Dermis blood vessel endothelial cell (primary cell): ENCODE results near the gene IQCM. TPM values are rescaled to one million over a fixed set of nuclear protein-coding genes. Genes with fewer than 3 reads are reported as not detected.

Experiments
- DNase-seq: peaks from one replicate; pipeline ENCODE4 v3.0.0; 2010
- total RNA-seq: library from RNA; depleted of rRNA; stranded (reverse); fragments of >200 nt; gene quantifications from 2 replicates; pipeline ENCODE4 v1.2.3, GENCODE V29; 2014

Gene IQCM
- not detected in 2 replicates for total RNA-seq

DNA sequence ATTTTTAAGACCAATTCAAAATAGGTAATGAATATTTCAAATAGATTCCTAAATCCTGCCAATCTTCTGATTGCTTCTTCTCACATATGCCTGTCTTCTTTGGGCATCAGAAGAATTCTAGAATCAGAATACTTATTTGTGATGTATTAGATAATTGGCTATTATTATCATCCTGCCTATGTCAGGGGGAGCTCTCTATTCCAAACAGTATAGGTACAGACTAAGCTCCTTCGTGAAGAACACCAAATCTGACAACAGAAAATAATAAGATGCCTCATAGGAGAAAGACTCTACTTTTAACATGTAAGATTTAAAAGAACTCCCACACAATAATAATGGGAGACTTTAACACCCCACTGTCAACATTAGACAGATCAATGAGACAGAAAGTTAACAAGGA is at the start of gene IQCM:
IQCM (minus strand) TSS at position 101 of the 400 bp plus-strand sequence. CDS start 73,152 bp downstream, outside the sequence.
- DNase-seq: no peak

GRCh38 chr4:149857446-149857845 is 41.8 kb upstream of the IQCM start:
- no peak for DNase-seq

DNA sequence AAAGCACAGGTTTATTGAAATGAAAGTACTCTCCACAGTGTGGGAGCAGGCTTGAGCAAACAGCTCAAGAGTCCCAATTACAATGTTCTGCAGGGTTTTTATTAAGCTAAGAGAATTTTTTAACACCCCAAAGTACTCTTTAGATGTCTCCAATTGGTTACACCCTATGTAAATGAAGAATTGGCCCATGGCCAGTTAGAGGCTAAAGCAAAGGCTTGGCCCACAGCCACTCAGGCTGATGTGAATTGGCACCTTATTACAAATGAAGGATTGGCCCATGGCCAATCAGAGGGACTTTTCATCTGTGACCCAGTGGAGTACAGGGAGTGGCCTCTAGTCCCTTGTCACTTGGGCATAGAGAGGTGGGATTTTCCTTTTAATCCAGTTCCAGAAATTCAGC is 30.1 kb upstream of the IQCM start:
- DNase-seq: no peak

DNA sequence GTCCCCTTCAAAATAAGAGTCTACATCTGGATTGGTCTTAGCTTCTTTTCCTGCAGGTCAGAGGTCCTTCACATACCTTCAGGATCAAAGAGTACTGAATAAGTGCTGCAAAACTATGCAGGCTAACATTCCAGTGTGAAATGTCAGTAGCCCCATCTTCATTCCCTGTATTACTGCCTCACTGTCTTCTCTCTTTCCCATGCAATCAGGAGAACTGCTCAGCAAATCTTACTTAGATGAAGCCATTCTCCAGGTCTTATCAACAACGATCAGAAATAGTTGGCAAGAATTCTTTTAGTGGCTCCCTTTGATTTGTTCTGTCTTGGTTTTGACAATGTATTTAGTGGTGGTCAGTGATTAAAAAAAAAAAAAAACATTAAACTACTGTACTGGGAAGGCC is 26.0 kb upstream of the IQCM start:
- DNase-seq: no peak

- no peak for DNase-seq
These were observed 22.4 kb upstream of the IQCM start for GRCh38 chr4:149838036-149838435.

- DNase-seq: no peak
These were observed 20.9 kb upstream of the IQCM start for GRCh38 chr4:149836546-149836945.

DNA sequence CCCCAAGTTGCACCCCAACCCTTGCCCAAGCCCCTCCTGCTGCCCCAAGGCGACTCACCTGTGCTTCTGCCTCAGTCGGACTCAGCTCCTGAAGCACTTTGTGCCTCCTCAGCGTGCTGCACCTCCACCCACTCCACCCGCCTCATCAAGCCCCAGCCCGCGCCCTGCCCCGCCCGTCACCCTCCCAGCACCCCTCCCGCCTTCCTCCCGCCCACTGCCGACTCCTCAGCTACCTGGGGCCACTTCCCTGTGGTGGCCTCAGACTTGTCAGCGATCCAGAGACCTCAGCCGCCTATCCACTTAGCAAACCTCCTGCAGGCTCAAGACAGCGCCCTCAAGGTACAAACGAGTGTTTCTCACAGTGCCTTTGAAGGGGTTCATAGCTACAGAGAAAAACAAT is 19.6 kb upstream of the IQCM start:
- DNase-seq: no peak

DNA sequence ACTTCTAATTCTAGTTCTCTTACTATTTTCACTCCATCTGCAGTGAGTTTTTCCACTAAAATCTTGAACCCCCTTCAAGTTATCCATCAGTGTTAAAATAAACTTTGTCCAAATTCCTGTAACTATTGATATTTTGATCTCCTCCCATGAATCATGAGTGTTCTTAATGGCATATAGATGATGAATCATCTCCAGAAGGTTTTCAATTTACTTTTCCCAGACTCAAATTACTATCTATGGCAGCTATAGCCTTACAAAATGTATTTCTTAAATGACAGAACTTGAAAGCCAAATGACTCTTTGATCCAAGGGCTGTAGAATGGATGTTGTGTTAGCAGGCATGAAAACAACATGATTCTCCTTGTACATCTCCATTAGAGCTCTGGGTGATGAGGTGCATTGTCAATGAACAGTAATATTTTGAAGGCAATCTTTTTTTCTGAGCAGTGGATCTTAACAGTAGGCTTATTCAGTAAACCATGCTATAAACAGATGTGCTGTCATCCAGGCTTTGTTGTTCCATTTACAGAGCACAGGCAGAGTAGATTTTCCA is 16.1 kb upstream of the IQCM start:
- DNase-seq: no peak

- no peak for DNase-seq
These were observed 15.2 kb upstream of the IQCM start for GRCh38 chr4:149830823-149831222.

- DNase-seq: no peak
These were observed 9.7 kb upstream of the IQCM start for GRCh38 chr4:149825336-149825735.

- DNase-seq: peak; percentile 31
These were observed 8.2 kb upstream of the IQCM start for GRCh38 chr4:149823769-149824221.

- DNase-seq: no peak
These were observed 14.2 kb downstream of the IQCM start for GRCh38 chr4:149801416-149801815.

- no peak for DNase-seq
These were observed 16.1 kb downstream of the IQCM start for GRCh38 chr4:149799546-149799945.

DNA sequence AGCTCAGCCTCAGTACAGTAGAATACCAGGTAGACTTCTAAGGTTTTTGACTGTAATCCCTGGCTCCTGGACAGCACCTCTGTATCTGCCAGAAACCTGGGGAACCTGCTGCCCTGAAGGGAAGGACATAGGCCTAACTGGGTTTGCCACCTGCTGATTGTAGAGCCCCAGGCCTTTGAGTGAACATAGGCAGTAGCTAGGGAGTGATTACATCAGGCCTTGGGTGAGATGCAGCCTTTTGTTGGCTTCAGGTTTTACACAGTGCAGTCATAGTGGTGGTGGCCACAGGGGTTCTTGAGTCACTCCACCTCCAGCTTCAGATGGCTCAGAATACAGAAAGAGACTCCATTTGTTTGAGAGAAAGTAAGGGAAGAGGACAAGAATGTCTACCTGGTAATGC is 19.3 kb downstream of the IQCM start:
- no peak for DNase-seq

- no peak for DNase-seq
These were observed 20.4 kb downstream of the IQCM start for GRCh38 chr4:149795256-149795655.

DNA sequence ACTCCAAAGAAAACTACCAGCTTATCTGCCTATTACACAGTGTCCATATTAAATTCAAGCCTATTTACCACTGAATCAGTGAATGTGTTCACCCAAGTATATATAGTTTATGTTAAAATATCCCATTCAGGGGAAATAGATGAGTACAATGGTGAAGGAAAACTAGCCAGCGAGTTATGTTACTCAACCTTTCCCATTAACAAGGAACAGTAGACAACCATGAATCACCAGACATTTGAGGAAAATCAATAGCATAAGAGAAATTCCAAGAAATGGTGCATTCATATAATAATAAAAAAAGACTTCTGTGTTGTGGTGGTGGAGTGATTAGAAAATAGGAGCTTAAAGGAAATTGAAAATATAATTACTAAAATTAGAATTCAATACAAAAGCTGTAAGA is 21.3 kb downstream of the IQCM start:
- no peak for DNase-seq

GRCh38 chr4:149793459-149793858 is 22.2 kb downstream of the IQCM start:
- no peak for DNase-seq

GRCh38 chr4:149791851-149792250 is 23.8 kb downstream of the IQCM start:
- no peak for DNase-seq

GRCh38 chr4:149790172-149790907 is 25.3 kb downstream of the IQCM start:
- no peak for DNase-seq

DNA sequence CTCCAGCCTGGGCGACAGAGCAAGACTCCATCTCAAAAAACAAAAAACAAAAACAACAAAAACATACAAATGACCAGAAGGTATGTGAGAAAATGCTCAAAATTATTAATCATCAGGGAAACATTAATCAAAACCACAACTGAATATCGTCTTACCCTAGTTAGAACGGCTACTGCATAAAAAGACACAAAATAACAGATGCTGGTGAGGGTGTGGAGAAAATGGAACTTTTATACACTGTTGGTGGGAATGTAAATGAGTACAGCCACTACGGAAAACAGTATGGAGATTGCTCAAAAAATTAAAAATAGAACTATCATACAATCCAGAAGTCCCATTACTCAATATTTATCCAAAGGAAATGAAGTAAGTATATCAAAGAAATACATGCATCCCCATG is 27.3 kb downstream of the IQCM start:
- DNase-seq: no peak

DNA sequence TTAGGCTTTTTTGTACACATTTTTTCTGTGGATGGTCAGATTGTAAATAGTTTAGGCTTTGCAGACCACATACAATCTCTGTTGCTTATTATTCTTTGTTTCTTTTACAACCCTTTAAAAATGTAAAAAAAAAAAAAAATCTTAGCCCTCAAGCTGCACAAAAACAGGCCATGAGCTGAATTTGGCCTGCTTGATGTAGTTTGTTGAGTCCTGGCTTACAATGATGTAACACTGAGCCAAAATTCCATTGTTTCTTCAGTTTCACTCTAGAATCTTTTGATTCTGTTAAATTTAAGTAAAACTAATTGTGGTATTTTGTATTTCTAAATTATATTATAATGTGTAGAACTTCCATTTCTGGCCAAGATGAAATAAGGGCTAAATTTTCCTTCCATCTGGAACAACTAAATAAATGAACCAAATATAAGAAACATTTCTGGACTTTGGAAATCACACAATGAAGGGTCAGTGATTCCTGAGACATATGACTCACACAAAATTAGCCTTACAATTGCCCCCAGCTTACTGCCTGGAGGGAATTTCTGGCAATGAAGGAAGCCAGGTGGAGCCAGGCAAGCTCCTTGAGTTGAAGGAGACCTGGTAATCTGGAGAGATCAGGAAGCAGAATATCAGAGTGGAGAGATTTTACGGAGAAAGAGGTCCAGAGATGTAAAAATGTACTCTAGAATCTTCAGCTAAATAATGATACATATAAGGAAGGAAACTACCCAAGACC is 29.8 kb downstream of the IQCM start:
- no peak for DNase-seq

DNA sequence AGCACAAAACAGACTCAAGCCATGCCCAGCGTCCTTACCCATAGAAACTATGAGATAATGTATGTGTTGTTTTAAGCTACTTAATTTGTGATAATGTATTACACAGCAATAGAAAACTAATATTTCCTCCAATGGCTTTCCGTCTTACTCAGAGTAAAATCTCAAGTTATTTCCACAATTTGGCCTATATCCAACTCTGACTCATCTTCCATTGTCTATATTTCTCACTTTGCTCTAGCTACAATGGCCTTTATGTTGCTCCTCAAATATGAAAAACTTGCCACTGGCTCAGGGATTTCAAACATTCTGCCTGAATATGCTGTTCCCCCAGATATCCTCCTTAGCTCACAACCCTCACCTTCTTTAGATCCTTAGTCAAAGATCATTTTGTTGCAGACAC is 31.6 kb downstream of the IQCM start:
- peak; percentile 6 for DNase-seq

DNA sequence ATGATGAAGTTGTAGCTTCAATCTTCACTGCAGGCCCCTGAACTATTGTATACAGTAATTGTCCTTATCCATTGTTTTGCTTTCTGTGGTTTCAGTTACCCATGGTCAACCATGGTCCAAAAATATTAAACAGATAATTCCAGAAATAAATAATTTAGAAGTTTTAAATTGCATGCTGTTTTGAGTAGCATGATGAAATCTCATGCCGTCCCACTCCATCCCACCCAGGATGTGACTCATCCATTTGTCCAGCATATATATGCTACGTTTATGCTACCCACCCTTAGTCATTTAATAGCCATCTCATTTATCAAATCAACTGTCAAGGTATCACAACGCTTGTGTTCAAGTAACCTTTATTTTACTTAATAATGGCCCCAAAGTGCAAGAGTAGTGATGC is 34.5 kb downstream of the IQCM start:
- DNase-seq: no peak

DNA sequence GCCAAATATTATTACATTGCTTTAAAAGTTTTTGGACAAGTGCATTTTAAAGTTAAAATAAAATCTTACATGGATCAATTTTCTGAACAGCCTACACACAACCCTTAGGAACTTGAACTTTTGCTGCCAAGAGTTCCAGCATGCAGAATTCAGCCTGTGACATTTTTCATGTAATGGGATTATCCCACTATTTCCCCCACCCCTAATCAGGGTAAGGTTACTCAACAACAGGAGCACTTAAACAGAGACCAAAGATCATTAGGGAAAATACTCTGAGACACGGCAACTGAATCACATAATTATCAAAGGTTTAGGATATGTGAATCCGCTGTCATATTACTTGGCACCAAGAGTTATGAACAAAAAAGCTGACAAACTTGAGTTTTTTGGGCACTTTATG is 47.2 kb downstream of the IQCM start:
- DNase-seq: no peak
